ENCODE data around the gene KPNA2.
"Not testable (repeated sequence)": the region's sequence is repeated elsewhere in the genome, so short reads cannot be mapped to it uniquely, and the experiment has no call there.

Gene KPNA2

GRCh38 chr17:68019675-68020408 is 15.7 kb upstream of the KPNA2 start:
- in situ Hi-C loops (cut with HindIII; ENCODE audit: low sequenced_read_pairs): no loop called here

- in situ Hi-C loops (cut with HindIII; ENCODE audit: low sequenced_read_pairs): no loop called here
These were observed 15.2 kb upstream of the KPNA2 start for GRCh38 chr17:68020409-68020756.

- in situ Hi-C loops (cut with HindIII; ENCODE audit: low sequenced_read_pairs): not testable (repeated sequence)
These were observed 14.7 kb upstream of the KPNA2 start for GRCh38 chr17:68020791-68021190.

GRCh38 chr17:68021963-68022362 is 13.6 kb upstream of the KPNA2 start:
- in situ Hi-C loops (cut with HindIII; ENCODE audit: low sequenced_read_pairs): no loop called here

GRCh38 chr17:68022547-68022946 is 13.0 kb upstream of the KPNA2 start:
- in situ Hi-C loops (cut with HindIII; ENCODE audit: low sequenced_read_pairs): not testable (repeated sequence)

GRCh38 chr17:68029512-68030215 is 5.9 kb upstream of the KPNA2 start:
- in situ Hi-C loops (cut with HindIII; ENCODE audit: low sequenced_read_pairs): no loop called here

- in situ Hi-C loops (cut with HindIII; ENCODE audit: low sequenced_read_pairs): no loop called here
These were observed 1.7 kb upstream of the KPNA2 start for GRCh38 chr17:68033636-68034451.

- in situ Hi-C loops (cut with HindIII; ENCODE audit: low sequenced_read_pairs): no loop called here
These were observed 1.1 kb upstream of the KPNA2 start for GRCh38 chr17:68034452-68034776.

- in situ Hi-C loops (cut with HindIII; ENCODE audit: low sequenced_read_pairs): no loop called here
These were observed 408 bp upstream of the KPNA2 start for GRCh38 chr17:68035131-68035522.

GRCh38 chr17:68036304-68037147 is 991 bp downstream of the KPNA2 start:
- in situ Hi-C loops (cut with HindIII; ENCODE audit: low sequenced_read_pairs): no loop called here

GRCh38 chr17:68047153-68047846 is 11.8 kb downstream of the KPNA2 start:
- in situ Hi-C loops (cut with HindIII; ENCODE audit: low sequenced_read_pairs): no loop called here

- in situ Hi-C loops (cut with HindIII; ENCODE audit: low sequenced_read_pairs): not testable (repeated sequence)
These were observed 12.5 kb downstream of the KPNA2 start for GRCh38 chr17:68047890-68048542.

GRCh38 chr17:68048996-68049395 is 13.5 kb downstream of the KPNA2 start:
- in situ Hi-C loops (cut with HindIII; ENCODE audit: low sequenced_read_pairs): no loop called here

GRCh38 chr17:68049812-68050437 is 14.4 kb downstream of the KPNA2 start:
- in situ Hi-C loops (cut with HindIII; ENCODE audit: low sequenced_read_pairs): not testable (repeated sequence)

- in situ Hi-C loops (cut with HindIII; ENCODE audit: low sequenced_read_pairs): not testable (repeated sequence)
These were observed 16.1 kb downstream of the KPNA2 start for GRCh38 chr17:68051321-68052312.

- in situ Hi-C loops (cut with HindIII; ENCODE audit: low sequenced_read_pairs): no loop called here
These were observed 17.3 kb downstream of the KPNA2 start for GRCh38 chr17:68052810-68053209.

GRCh38 chr17:68053231-68054013 is 17.9 kb downstream of the KPNA2 start:
- in situ Hi-C loops (cut with HindIII; ENCODE audit: low sequenced_read_pairs): no loop called here
